ENCODE measurements around the gene HP.
A peak's percentile ranks its signal among the peaks of the same experiment; 100 is the strongest.

HP gene

DNA sequence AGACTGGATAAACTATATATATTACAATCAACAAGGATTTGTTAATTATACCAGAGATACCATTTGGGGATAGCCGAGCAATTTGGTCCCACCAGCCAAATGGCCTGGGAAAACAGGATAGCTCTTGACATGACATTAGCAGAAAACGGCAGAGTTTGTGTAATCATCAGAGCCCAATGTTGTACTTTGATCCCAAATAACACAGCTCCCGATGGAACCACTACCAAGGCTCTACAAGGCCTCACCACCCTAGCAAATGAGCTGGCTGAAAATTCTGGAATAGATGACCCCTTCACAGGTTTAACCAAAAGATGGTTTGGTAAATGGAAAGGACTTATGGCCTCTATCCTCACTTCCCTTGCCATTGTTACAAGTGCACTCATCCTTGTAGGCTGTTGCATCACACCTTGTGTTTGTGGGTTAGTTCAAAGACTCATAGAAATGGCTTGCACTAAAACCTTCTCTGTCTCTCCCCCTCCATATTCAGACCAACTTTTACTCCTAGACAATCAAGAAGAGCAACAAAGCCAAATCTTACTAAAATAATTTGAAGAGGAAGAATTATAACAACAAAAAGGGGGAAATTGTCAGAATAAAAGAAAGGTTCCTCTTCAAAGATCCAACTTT is 29.6 kb downstream of the HP start:
- H3K9me3 Mint-ChIP-seq: no peaks in the 10 kb centered on the region
- H3K27ac Mint-ChIP-seq: no peak overlapping the region
- H3K4me3 Mint-ChIP-seq: no peak overlapping the region
- ATAC-seq (replicated peaks): no peak
- no peaks in the 10 kb centered on the region for H3K27me3 Mint-ChIP-seq
- peaks cover 28% of the 10 kb centered on the region for H3K36me3 Mint-ChIP-seq (ENCODE audit: insufficient read depth)
- peaks cover 0 to 5% of the 10 kb centered on the region in 2 donors for H3K4me1 Mint-ChIP-seq (ENCODE audit: low read depth in 2 of 2)
- DNase-seq: no peak

- no peak overlapping the region for H3K27ac Mint-ChIP-seq
- peaks cover 34% of the 10 kb centered on the region for H3K36me3 Mint-ChIP-seq (ENCODE audit: insufficient read depth)
- DNase-seq: no peak
- H3K27me3 Mint-ChIP-seq: no peaks in the 10 kb centered on the region
- no peak overlapping the region for H3K4me3 Mint-ChIP-seq
- ATAC-seq (replicated peaks): no peak
- no peaks in the 10 kb centered on the region for H3K9me3 Mint-ChIP-seq
- peaks cover 0 to 5% of the 10 kb centered on the region in 2 donors for H3K4me1 Mint-ChIP-seq (ENCODE audit: low read depth in 2 of 2)
These were observed 30.1 kb downstream of the HP start for GRCh38 chr16:72084445-72084844.

DNA sequence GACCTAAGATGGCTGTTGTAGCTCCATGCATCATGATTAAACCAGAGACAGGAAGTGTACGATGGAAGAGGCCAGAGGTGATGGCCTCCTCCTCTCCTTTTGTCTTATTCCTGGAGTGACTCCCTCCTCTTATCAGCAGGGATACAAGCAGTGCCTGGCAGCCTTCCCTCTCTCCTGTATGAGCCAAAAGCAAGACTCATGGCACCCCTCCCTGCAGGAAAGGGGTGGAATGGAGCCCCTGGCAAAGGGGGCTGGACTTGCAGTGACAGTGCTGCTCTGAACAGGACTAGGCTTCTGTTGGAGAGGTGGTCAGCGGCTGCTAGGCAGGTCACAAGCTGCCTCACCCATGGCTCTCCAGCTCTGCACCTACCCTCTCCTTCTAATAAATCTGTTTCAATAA is 30.7 kb downstream of the HP start:
- DNase-seq (no peak), ATAC-seq (replicated peaks) (no peak)
- no peaks in the 10 kb centered on the region for H3K27me3 Mint-ChIP-seq
- peaks cover 0 to 5% of the 10 kb centered on the region in 2 donors for H3K4me1 Mint-ChIP-seq (ENCODE audit: low read depth in 2 of 2)
- peaks cover 37% of the 10 kb centered on the region for H3K36me3 Mint-ChIP-seq (ENCODE audit: insufficient read depth)
- H3K4me3 Mint-ChIP-seq: no peak overlapping the region
- H3K27ac Mint-ChIP-seq: no peak overlapping the region
- no peaks in the 10 kb centered on the region for H3K9me3 Mint-ChIP-seq

- H3K4me3 Mint-ChIP-seq: peak overlapping the region; percentile 99
- no peaks in the 10 kb centered on the region for H3K27me3 Mint-ChIP-seq
- H3K36me3 Mint-ChIP-seq (ENCODE audit: insufficient read depth): peaks cover 56% of the 10 kb centered on the region
- H3K27ac Mint-ChIP-seq: peak overlapping the region in 1 of 2 donors; percentile 98
- no peaks in the 10 kb centered on the region for H3K9me3 Mint-ChIP-seq
- ATAC-seq (replicated peaks) (no peak), DNase-seq (no peak)
- H3K4me1 Mint-ChIP-seq (ENCODE audit: low read depth in 2 of 2): peaks cover 33 to 49% of the 10 kb centered on the region in 2 donors
These were observed 36.9 kb downstream of the HP start for GRCh38 chr16:72091217-72091616.

DNA sequence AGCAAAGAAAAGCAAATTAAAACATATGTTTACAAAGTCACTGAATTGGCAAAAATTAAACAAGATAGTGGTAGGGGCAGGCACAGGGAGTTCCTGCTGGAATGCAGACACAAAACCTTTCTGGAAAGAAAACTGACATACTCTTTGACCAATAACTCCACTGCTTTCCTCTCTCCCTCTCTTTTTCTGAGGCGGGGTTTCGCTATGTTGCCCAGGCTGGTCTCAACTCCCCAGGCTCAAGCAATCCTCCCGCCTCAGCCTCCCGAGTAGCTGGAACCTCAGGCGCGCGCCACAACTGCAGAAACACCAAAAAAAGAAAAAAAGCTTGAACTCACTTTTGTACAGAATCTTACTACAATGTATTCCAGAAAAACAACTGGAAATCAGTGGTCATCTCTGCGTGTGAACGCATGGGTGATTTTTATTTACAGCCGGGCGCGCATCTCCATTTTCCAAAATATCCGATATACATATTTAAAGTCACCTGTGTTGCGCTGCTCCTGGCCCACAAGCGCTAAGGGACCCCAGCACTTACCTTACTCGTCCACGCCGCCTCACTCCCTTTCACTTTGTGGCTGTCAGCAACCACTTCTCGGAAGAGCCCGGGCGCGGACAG is 38.6 kb downstream of the HP start:
- Mint-ChIP-seq H3K9me3 (no peaks in the 10 kb centered on the region), H3K4me1 (ENCODE audit: low read depth in 2 of 2) (peaks cover 37 to 61% of the 10 kb centered on the region in 2 donors), H3K4me3 (peak overlapping the region; percentile 99), H3K27ac (peak overlapping the region; percentile 97 to 98), H3K36me3 (ENCODE audit: insufficient read depth) (peaks cover 57% of the 10 kb centered on the region), H3K27me3 (no peaks in the 10 kb centered on the region)
- ATAC-seq (replicated peaks) (peak; percentile 32), DNase-seq (no peak)

GRCh38 chr16:72093448-72094265 is 39.4 kb downstream of the HP start, which contains the start of the genes DHX38 and TXNL4B:
Gene DHX38 (plus strand): TSS chr16:72093847. CDS start chr16:72096158, 2,311 bp downstream.
Gene TXNL4B (minus strand): TSS chr16:72093620. CDS start chr16:72090749, 2,871 bp downstream.
- Mint-ChIP-seq H3K36me3 (ENCODE audit: insufficient read depth) (peaks cover 57% of the 10 kb centered on the region), H3K4me1 (ENCODE audit: low read depth in 2 of 2) (peaks cover 41 to 61% of the 10 kb centered on the region in 2 donors), H3K9me3 (no peaks in the 10 kb centered on the region), H3K4me3 (peak within 1 kb of the TSS; percentile 99), H3K27me3 (no peaks in the 10 kb centered on the region), H3K27ac (peak within 1 kb of the TSS; percentile 97 to 98)
- ATAC-seq (replicated peaks): peak; percentile 94
- peak; percentile 90 to 92 (median 91) for DNase-seq

GRCh38 chr16:72094266-72094610 is 39.9 kb downstream of the HP start:
- Mint-ChIP-seq H3K27me3 (no peaks in the 10 kb centered on the region), H3K4me3 (peak overlapping the region; percentile 99), H3K9me3 (no peaks in the 10 kb centered on the region), H3K4me1 (ENCODE audit: low read depth in 2 of 2) (peaks cover 42 to 61% of the 10 kb centered on the region in 2 donors), H3K36me3 (ENCODE audit: insufficient read depth) (peaks cover 57% of the 10 kb centered on the region), H3K27ac (peak overlapping the region; percentile 97 to 98)
- DNase-seq (no peak), ATAC-seq (replicated peaks) (no peak)

DNA sequence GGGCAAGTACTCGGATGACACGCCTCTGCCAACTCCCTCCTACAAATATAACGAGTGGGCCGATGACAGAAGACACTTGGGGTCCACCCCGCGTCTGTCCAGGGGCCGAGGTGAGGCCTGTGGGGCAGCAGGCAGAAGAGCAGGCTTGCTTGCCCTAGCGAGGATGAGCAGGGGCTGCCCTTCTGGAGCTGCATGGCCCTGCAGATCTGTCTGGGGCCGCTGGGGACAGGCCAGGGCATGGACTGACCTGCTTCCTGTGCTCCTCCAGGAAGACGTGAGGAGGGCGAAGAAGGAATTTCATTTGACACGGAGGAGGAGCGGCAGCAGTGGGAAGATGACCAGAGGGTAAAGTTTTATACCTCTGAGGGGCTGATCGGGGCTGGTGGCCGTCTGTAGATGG is 44.6 kb downstream of the HP start:
- no peak overlapping the region for H3K4me3 Mint-ChIP-seq
- no peak overlapping the region for H3K27ac Mint-ChIP-seq
- peaks cover 27 to 33% of the 10 kb centered on the region in 2 donors for H3K4me1 Mint-ChIP-seq (ENCODE audit: low read depth in 2 of 2)
- no peak for DNase-seq
- H3K27me3 Mint-ChIP-seq: no peaks in the 10 kb centered on the region
- no peaks in the 10 kb centered on the region for H3K9me3 Mint-ChIP-seq
- ATAC-seq (replicated peaks): no peak
- peaks cover 77% of the 10 kb centered on the region for H3K36me3 Mint-ChIP-seq (ENCODE audit: insufficient read depth)

- DNase-seq (peak; percentile 26 to 45 (median 44)), ATAC-seq (replicated peaks) (peak; percentile 90)
- Mint-ChIP-seq H3K9me3 (no peaks in the 10 kb centered on the region), H3K4me1 (ENCODE audit: low read depth in 2 of 2) (peaks cover 23 to 29% of the 10 kb centered on the region in 2 donors), H3K27me3 (no peaks in the 10 kb centered on the region), H3K27ac (no peak overlapping the region), H3K36me3 (ENCODE audit: insufficient read depth) (peaks cover 74% of the 10 kb centered on the region), H3K4me3 (no peak overlapping the region)
These were observed 45.1 kb downstream of the HP start for GRCh38 chr16:72099377-72099818.

DNA sequence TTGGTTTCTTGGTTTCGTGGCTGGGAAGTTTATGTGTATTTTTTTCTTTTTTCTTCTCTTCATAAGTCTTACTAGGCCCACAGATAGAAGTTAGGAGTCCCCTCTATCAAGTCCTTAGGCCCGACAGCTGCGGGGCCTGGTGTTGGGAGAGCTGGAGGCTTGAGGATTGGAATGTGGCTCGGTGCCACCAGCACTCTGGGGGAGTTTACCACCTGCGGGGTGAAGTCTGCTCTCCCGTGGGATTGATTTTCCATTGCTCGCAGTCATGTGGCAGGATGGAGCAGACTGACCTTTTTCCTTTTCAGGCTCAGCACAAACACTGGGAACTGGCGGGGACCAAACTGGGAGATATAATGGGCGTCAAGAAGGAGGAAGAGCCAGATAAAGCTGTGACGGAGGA is 46.9 kb downstream of the HP start:
- no peaks in the 10 kb centered on the region for H3K27me3 Mint-ChIP-seq
- peaks cover 86% of the 10 kb centered on the region for H3K36me3 Mint-ChIP-seq (ENCODE audit: insufficient read depth)
- peaks cover 10 to 12% of the 10 kb centered on the region in 2 donors for H3K4me1 Mint-ChIP-seq (ENCODE audit: low read depth in 2 of 2)
- no peak overlapping the region for H3K4me3 Mint-ChIP-seq
- ATAC-seq (replicated peaks) (no peak), DNase-seq (no peak)
- peak overlapping the region in 1 of 2 donors; percentile 46 for H3K27ac Mint-ChIP-seq
- no peaks in the 10 kb centered on the region for H3K9me3 Mint-ChIP-seq

- H3K27me3 Mint-ChIP-seq: no peaks in the 10 kb centered on the region
- H3K27ac Mint-ChIP-seq: peak overlapping the region in 1 of 2 donors; percentile 54
- H3K9me3 Mint-ChIP-seq: no peaks in the 10 kb centered on the region
- H3K4me3 Mint-ChIP-seq: no peak overlapping the region
- H3K36me3 Mint-ChIP-seq (ENCODE audit: insufficient read depth): peaks cover 86% of the 10 kb centered on the region
- H3K4me1 Mint-ChIP-seq (ENCODE audit: low read depth in 2 of 2): no peaks in the 10 kb centered on the region
- DNase-seq: no peak
- no peak for ATAC-seq (replicated peaks)
These were observed 50.6 kb downstream of the HP start for GRCh38 chr16:72104905-72105304.

- no peak for DNase-seq
- no peak for ATAC-seq (replicated peaks)
- Mint-ChIP-seq H3K27ac (no peak overlapping the region), H3K4me1 (ENCODE audit: low read depth in 2 of 2) (no peaks in the 10 kb centered on the region), H3K27me3 (no peaks in the 10 kb centered on the region), H3K36me3 (ENCODE audit: insufficient read depth) (peaks cover 82% of the 10 kb centered on the region), H3K9me3 (no peaks in the 10 kb centered on the region), H3K4me3 (no peak overlapping the region)
These were observed 51.7 kb downstream of the HP start for GRCh38 chr16:72105978-72106377.

DNA sequence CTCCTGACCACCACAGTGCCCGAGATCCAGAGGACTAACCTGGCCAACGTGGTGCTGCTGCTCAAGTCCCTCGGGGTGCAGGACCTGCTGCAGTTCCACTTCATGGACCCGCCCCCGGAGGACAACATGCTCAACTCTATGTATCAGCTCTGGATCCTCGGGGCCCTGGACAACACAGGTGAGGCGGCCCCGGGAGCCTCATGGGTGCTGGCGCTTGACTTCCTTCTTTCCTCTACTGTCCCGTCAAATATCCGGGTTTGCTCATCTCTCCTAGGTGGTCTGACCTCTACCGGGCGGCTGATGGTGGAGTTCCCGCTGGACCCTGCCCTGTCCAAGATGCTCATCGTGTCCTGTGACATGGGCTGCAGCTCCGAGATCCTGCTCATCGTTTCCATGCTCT is 53.1 kb downstream of the HP start:
- Mint-ChIP-seq H3K27ac (no peak overlapping the region), H3K27me3 (no peaks in the 10 kb centered on the region), H3K36me3 (ENCODE audit: insufficient read depth) (peaks cover 82% of the 10 kb centered on the region), H3K4me3 (no peak overlapping the region), H3K9me3 (no peaks in the 10 kb centered on the region), H3K4me1 (ENCODE audit: low read depth in 2 of 2) (no peaks in the 10 kb centered on the region)
- ATAC-seq (replicated peaks) (no peak), DNase-seq (no peak)
